Measurements from ENCODE around the gene TEX9.
"Not testable (repeated sequence)": the region's sequence is repeated elsewhere in the genome, so short reads cannot be mapped to it uniquely, and the experiment has no call there.

The TEX9 gene

DNA sequence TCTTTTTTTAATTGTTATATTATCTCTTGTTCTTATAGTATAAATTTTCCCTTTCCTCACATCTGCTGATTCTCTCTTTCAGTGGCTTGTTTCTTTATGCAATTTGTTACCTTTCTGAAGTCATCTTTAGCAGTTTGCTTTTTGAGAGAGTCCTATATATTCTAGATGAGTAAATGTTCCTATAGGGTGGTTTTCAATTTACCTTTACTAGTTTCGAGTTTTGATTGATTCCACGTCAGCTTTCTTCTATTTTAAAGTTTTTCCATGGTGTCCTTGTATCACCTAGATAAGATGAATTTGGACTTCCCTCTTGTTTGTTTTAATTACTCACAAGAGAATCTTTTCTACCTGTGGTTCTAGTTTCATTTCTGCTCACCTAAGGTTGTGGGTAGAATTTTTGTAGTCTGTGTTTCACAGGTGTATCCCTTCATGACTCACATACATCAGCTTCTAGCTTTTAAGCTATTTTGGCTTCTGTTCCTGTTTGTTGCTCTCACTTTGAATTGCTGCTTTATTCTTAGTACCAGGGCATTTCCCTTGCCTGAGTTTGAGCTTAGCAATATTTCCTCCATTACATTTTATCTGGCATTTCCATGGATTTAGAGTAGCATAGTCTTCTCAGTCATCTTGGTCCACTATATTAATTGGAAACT is 6.4 kb downstream of the TEX9 start:
- no peak for TF ChIP-seq CTCF (IDR thresholded peaks at IDR 0.05; ENCODE audit: control insufficient read depth, extremely low read depth, insufficient read depth)
- no peak overlapping the region for H3K4me3 ChIP-seq (ENCODE audit: low read depth, low read length)
- no peak for DNase-seq (ENCODE audit: low read depth)

- not testable (repeated sequence) for H3K4me3 ChIP-seq (ENCODE audit: low read depth, low read length); DNase-seq (ENCODE audit: low read depth)
Observed at GRCh38 chr15:56374693-56375092, 9.5 kb downstream of the TEX9 start.

- not testable (repeated sequence) for DNase-seq (ENCODE audit: low read depth); H3K4me3 ChIP-seq (ENCODE audit: low read depth, low read length)
Observed at GRCh38 chr15:56377822-56378221, 12.6 kb downstream of the TEX9 start.

DNA sequence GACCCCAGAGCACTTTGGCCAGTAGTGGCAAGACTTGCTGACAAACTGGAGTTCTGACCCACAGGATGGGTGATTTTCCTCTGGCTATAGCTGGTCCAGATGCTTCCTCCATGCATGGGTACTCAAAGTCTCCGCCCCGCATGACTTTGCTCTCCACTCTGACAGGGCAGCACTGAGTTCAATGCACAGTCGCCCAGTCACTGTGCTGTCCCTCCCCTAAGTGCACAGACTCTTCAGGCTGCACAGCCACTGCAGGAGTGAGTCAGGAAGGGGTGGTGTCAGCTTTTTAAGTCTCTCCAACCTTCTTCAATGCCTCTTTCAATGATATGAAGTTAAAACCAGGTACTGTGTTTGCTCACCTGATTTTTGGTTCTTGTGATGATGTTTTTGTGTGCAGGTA is 17.8 kb downstream of the TEX9 start:
- no peak for DNase-seq (ENCODE audit: low read depth)
- H3K4me3 ChIP-seq (ENCODE audit: low read depth, low read length), result no peak overlapping the region
- no peak for TF ChIP-seq CTCF (IDR thresholded peaks at IDR 0.05; ENCODE audit: control insufficient read depth, extremely low read depth, insufficient read depth)

DNA sequence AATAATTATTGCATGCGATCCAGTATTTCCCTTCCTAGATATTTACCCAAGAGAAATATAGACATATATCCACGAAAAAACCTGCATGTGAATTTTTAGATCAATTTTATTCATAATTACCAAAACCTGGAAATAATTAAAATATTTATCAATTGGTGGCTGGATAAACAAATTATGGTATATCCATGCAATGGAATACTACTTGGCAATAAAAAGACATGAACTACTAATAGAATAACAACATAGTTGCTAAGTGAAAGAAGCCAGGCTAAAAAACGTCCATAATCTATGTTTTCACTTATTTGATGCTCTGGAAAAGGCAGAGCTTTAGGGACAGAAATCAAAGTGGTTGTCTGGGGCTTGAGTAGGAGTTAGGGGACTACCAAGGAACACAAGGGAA is 20.7 kb downstream of the TEX9 start:
- DNase-seq (ENCODE audit: low read depth), result no peak
- TF ChIP-seq CTCF (IDR thresholded peaks at IDR 0.05; ENCODE audit: control insufficient read depth, extremely low read depth, insufficient read depth), result no peak
- no peak overlapping the region for H3K4me3 ChIP-seq (ENCODE audit: low read depth, low read length)

DNA sequence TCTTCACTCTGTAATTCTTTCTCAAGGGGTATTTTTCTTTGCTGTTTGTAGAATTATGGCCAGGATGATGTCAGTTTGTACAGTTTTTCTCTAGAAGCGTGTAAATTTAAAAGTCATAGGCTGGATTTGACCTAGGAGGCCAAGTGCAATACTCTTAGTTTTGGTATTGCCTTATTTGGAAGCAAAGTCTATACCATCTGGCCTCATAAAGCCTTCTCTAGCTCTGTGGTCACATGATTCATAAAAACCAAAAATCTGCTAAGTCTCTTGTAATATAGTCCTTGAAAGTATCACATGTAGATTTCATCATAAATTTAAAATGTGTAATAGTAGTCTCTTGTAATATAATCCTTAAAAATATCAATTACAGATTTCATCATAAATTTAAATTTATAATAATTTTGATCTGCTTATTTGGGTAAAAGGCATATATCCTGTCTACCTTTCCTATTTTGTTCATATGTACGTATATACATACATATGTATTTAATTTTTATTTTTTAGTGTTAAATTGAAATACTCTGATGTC is 25.6 kb downstream of the TEX9 start:
- DNase-seq (ENCODE audit: low read depth), result no peak
- no peak for TF ChIP-seq CTCF (IDR thresholded peaks at IDR 0.05; ENCODE audit: control insufficient read depth, extremely low read depth, insufficient read depth)
- H3K4me3 ChIP-seq (ENCODE audit: low read depth, low read length), result no peak overlapping the region

GRCh38 chr15:56393277-56393676 is 28.1 kb downstream of the TEX9 start:
- no peak overlapping the region for H3K4me3 ChIP-seq (ENCODE audit: low read depth, low read length)
- TF ChIP-seq CTCF (IDR thresholded peaks at IDR 0.05; ENCODE audit: control insufficient read depth, extremely low read depth, insufficient read depth), result no peak
- DNase-seq (ENCODE audit: low read depth), result no peak

DNA sequence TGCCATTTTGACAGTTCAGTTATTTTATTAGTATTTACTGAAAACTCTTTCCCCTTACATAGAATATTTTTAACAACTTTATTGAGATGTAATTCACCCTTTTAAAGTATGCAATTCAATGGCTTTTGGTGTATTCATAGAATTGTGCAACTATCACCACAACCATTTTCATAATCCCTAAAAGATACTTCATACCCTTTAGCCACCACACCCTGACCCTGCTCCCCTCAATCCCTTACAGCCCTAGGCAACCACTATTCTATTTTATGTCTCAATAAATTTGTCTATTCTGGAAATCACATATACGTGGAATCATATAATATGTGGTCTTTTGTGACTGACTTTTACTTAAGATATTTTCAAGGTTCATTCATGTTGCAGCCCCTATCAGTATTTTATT is 29.7 kb downstream of the TEX9 start:
- H3K4me3 ChIP-seq (ENCODE audit: low read depth, low read length), result no peak overlapping the region
- no peak for DNase-seq (ENCODE audit: low read depth)
- no peak for TF ChIP-seq CTCF (IDR thresholded peaks at IDR 0.05; ENCODE audit: control insufficient read depth, extremely low read depth, insufficient read depth)

DNA sequence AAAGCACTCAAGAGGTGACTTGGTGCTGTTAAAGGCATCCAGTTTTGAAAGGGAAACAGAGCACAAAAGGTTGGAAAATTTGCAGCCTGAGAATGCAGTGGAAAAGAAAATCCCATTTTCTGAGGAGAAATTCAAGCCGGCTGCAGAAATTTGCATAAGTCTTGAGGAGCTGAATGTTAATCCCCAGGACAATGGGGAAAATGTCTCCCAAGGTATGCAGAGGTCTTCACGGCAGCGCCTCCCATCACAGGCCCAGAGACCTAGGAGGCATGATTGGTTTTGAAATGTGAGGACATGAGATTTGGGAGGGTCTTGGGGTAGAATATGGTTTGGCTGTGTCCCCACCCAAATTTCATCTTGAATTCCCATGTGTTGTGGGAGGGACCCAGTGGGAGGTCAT is 32.1 kb downstream of the TEX9 start:
- H3K4me3 ChIP-seq (ENCODE audit: low read depth, low read length); DNase-seq (ENCODE audit: low read depth): not testable (repeated sequence)

DNA sequence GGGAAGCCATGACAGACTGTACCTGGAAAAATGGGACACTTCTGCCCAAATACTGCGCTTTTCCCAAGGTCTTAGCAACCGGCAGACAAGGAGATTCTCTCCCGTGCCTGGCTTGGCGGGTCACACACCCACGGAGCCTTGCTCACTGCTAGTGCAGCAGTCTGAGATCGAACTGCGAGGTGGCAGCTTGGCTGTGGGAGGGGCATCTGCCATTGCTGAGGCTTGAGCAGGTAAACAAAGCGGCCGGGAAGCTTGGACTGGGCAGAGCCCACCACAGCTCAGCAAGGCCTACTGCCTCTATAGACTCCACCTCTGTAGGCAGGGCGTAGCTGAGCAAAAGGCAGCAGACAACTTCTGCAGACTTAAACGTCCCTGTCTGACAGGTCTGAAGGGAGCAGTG is 34.0 kb downstream of the TEX9 start:
- H3K4me3 ChIP-seq (ENCODE audit: low read depth, low read length); DNase-seq (ENCODE audit: low read depth): not testable (repeated sequence)
